ENCODE measurements around the gene REP15. TPM values are rescaled to one million over a fixed set of nuclear protein-coding genes. Genes with fewer than 3 reads are reported as not detected.

Gene REP15
- total RNA-seq, result 0.25 and 1.1 TPM in 2 replicates

GRCh38 chr12:27696293-27696652, at the start of gene REP15:
Gene REP15 (plus strand): TSS chr12:27696447. CDS start chr12:27696563, 116 bp downstream.

GRCh38 chr12:27710592-27711316, 14.5 kb downstream of the REP15 start, which contains the start of gene MRPS35:
Gene MRPS35 (plus strand): TSS chr12:27710832. CDS start chr12:27710844, 12 bp downstream.

Other genes starting within 250 kb of the REP15 start
- gene SMCO2, start 249.7 kb upstream of the REP15 start, total RNA-seq, result not detected in 2 replicates
- gene PPFIBP1, start 172.2 kb upstream of the REP15 start, total RNA-seq, result 59.8 and 61.3 TPM in 2 replicates
- gene MRPS35, start 14.4 kb downstream of the REP15 start, total RNA-seq, result 34.5 and 46.6 TPM in 2 replicates
- 13.9 and 17.7 TPM in 2 replicates for gene KLHL42, start 83.8 kb downstream of the REP15 start, total RNA-seq
- gene MANSC4, start 83.8 kb downstream of the REP15 start, total RNA-seq, result not detected in 2 replicates

Data from mesangial cell (primary cell).